GM21528 (cell line): Measurements from ENCODE around the gene CNTNAP5.

Source experiments
- ATAC-seq: cut with Tn5 transposase; IDR thresholded peaks from one replicate; pipeline ENCODE4 v1.9.1; 2021; ENCODE audit warnings: mild to moderate bottlenecking, moderate library complexity; ENCODE audit not compliant: unreplicated experiment, low FRiP score

Gene CNTNAP5

DNA sequence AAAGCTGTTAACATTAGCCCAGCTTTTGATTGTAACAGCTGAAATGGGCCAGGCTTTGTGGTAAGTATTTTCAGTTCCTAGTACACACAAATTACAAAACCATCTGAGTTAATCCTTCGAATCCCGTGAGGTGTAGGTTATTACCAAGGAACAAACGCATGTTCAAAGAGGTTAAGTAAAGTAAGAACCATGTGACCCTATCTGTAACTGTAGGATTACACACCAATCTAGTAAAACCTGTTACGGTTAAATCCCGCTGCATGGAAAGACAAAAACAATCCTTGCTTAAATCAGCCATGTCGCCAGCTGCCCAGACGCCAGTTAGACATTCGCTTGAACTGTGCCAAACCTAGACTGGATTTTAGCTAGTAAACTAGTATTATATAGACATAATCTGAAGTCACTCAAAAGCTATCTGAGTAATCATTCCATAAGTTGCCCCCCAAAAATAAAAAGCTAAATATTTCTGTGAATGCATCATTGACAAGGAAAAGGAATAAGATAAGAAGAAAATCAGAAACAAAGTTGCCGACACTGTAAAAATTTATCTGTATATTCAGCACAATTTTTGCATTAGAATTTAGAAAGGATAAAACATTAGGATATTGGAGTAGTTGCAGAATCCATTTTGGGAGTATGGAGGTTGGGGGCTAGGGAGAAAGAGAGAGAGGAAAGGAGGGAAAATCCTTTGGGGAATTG, 638.0 kb downstream of the CNTNAP5 start:
- ATAC-seq, result no peak

DNA sequence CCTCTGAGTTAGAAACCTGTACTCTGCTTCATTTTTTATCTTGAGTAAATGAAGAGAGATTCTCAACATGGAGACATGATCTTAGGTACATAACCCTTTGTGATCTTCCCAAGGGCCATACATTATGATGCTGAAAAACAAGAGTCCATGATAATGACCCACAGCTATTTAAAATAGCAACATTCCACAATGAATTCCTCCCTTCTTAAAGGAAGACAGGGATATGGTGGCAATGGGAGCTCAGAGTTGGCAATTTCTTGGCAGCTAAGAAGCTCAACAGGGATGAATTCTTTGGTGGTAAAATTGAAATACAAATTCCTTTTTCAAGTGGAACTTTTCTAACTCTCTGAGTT, 638.5 kb downstream of the CNTNAP5 start:
- no peak for ATAC-seq

DNA sequence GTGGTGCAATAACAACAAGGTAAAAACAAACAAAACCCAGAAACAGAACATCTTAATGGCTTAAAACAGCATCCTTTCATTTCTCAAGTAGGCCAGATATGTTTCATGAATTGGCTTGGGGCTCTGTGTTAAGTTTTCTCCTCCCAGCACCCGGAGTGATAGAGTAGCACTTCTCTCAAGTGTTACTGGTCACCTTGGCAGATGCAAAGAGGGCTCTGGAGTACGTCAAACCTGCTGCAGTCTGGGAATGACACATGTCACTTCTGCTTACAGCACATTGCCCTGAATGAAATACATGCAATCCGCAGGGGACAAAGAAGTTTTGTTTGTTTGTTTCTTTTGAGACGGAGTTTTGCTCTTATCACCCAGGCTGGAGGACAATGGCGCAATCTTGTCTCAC, 639.3 kb downstream of the CNTNAP5 start:
- no peak for ATAC-seq

DNA sequence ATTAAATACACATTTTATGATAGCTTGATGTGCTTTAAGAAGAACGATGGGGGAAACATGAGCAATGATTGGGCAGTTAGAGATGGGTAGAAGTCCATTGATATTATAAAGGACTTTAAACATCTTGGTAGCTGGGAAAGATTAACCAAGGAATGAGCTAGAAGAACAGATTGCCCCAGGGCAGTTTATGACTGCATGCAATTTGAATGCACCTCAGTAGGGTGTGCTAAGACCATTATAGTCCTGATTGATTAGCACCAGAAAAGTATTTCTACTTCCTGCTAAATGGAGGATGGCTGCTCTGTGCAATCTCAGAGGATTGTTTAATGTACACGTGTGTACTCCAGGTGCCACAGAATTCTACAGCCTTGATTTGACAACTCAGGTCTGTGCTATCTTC, 641.9 kb downstream of the CNTNAP5 start:
- no peak for ATAC-seq

DNA sequence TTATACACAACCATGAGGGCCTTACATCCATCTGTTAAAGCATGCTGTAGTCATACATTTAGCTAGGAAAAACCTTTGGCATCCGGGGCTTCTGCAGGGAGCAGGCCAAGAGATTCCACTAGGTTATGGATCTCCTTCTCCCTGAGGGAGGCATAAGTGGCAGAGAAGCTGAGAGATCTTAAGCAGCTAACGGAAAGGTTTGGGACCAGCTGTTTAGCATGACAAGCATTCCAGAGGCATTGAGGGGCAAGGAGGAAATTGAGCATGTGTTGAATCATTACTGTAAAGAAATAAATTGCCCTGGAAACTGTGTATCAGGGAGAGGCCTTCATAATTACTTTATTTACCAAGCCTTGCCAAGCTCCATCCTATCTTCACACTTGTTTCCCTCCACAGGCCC, 643.1 kb downstream of the CNTNAP5 start:
- no peak for ATAC-seq

DNA sequence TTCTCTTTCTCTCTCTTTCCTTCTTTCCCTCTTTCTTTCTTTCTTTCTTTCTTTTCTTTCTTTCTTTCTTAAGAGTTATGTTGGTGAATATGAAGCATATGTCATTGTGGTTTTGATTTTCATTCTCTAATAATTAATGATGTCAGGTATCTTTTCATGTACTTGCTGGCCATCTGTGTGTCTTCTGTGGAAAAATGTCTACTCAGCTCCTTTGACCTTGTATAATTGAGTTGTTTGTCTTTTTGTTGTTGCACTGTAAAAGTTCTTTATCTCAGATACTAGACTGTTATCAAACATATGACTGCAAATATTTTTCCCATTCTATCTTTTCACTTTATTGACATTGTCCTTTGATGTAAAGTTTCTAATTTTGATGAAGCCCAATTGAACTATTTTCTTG, 645.1 kb downstream of the CNTNAP5 start:
- ATAC-seq, result no peak

DNA sequence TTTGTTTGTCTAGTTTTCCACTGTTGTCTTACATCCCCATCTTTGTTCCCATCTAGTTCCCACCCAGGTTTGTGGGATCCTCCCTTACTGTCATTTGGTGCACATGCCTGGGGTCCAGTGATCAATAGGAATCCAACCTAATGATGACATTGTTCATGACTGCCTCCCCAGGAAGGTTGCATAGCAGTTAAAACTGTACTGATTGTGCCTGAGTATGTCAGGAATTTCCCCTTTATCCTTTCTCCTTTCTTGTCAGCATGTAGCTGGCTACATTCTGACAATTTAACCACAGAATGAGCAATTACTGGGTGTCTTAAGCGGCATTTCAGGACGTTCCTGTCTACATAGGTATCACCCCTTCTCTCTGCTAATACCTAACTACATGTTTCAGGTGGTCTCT, 653.0 kb downstream of the CNTNAP5 start:
- ATAC-seq, result no peak

DNA sequence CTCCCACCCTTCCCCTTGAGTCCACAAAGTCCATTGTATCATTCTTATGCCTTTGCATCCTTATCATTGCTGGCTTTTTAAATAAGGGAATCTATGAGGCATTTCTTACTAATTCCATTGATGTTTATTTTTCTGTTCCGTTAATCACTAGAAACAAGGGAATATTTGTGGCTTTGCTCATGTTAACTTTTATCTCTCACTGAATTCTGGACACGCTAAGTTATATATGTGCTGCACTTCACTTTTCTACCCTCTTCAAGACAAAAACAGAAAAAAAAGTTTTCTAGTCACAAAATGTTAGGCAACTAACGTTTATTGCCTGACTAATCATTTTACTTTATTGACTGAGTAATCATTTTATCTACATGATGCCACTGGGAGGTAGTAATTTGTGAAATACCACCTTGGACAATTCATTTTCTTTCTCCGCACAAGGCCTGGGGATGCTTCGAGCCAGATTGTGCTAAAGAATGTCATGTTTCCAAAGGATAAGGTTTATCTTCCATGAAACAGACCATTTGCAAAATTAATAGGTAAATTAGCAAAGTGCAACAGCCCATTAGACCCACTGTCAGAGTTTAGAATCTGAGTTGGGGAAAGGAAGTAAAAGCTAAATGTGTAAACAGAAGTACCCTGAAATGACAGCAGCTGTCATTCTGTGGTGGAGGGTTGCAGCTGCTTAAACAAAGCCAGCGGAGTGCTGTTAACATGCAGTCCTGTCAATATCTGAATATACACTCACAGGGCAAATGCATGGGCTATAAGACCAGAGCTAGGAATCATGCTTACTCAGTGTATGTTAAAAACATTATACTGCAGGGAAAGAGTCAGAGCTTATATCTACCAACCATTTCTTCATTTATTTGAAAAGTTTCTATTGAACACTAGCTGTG, 658.7 kb downstream of the CNTNAP5 start:
- no peak for ATAC-seq

DNA sequence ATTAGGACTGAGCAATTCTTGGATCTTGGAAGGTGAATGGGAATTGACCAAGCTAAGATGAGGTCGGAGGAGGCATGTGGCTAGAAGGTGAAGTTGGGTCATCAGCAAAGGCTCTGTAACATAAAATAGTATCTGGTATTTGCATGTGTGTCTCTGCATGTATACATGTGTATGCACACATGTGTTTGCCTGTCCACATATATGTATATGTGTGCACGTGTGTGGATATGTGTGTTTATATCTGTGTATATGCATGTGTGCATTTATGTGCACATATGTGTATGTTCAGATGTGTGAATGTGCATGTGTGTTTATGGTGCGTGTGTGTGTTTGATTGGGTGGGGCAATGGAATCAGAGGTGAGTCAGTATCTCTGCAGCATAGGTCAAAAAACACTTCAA, 664.3 kb downstream of the CNTNAP5 start:
- no peak for ATAC-seq

DNA sequence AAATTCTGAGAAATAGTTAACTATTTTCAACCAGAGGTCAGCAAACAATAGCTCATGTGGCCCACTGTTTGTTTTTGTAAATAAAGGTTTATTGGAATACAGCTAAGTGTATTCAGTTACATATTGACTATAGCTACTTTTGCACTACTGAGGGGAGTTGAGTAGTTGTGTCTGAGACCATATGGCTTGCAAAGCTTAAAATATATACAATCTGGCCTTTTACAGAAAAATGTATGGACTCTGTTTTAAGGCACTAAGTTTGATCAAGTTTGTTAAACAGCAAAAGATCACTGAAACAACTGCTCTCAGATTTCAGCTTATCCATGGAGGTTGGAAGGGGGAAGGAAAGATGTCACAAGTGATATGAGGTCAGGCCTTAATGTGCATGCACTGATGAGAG, 667.1 kb downstream of the CNTNAP5 start:
- no peak for ATAC-seq

DNA sequence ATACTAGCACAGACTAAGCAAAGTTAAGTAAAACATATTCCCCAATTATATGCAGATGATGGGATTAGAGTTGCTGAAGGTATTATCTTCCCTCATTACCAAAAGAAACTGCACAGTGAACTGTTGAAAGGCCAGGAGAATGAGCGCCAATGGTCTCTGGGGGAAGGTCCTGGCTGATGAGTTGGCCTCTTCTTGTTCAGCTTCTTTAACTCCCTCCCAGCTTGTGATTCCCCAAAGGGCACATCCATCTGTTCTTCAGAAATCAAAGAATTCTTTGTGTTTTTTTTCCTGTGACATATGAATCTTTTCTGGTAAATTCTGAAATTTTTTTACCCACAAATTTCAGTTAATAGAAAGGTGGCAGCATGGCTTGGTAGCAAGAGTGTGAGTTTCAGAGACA, 667.6 kb downstream of the CNTNAP5 start:
- no peak for ATAC-seq

DNA sequence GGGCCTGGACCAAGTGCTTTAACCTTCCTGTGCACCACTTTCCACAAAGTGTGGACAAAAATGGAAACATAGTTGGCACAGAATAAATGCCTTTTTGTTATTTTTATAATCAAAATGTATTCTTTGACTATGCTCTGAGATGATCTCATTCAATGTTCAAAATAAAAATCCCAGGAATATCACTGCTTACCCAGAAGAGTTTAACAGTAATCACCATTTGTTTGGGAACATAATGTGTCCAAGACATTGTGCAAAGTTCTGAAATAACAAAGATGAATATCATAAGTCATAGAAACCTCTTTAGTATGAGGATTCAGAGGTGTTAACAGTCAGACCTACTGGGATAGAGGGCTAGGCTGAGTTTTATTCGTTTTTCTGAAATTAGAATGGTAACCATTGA, 668.1 kb downstream of the CNTNAP5 start:
- no peak for ATAC-seq

DNA sequence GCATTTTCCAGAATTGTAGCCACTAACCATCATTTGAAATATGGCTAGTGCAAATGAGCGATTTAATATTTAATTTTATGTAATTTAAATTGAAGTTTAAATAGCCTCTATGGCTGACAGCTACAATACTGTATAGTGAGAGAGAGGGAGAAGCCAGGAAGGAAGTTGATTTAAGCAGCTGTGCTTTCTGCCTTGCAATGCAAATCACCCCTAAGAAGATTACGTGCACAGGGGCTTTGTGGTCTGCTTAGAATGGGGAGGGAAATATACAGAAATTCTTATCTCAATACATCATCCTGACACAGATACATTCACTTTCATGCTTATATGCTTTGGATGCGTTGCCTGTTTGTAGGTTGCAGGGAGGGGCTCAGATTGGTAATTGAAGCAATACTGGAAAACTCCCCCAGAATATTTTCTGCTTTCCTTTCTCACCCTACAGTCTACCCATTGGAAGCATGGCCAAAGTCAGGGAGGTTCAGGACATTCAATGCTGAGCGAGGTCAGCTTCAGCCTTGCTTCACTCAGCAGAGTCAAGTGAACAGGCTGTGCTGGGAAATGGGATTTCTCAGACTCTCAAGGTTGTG, 674.0 kb downstream of the CNTNAP5 start:
- no peak for ATAC-seq

DNA sequence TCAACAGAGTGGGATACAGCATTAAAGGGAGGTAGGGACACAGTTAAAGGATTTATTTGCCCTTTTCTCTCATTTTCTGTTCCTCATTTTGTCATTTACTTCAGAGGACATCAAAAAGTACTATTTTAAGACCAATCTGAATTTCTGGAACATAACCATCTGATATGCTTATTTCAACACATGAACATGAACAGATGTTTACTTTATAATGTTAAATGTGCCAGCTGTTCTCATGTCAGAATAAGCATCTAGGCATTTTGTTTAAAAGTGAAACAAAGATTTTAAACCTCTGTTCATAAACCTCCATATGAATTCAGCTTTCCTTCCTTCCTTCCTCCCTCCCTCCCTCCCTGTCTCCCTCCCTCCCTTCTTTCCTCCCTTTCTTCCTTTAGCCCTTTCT, 677.7 kb downstream of the CNTNAP5 start:
- ATAC-seq, result no peak

DNA sequence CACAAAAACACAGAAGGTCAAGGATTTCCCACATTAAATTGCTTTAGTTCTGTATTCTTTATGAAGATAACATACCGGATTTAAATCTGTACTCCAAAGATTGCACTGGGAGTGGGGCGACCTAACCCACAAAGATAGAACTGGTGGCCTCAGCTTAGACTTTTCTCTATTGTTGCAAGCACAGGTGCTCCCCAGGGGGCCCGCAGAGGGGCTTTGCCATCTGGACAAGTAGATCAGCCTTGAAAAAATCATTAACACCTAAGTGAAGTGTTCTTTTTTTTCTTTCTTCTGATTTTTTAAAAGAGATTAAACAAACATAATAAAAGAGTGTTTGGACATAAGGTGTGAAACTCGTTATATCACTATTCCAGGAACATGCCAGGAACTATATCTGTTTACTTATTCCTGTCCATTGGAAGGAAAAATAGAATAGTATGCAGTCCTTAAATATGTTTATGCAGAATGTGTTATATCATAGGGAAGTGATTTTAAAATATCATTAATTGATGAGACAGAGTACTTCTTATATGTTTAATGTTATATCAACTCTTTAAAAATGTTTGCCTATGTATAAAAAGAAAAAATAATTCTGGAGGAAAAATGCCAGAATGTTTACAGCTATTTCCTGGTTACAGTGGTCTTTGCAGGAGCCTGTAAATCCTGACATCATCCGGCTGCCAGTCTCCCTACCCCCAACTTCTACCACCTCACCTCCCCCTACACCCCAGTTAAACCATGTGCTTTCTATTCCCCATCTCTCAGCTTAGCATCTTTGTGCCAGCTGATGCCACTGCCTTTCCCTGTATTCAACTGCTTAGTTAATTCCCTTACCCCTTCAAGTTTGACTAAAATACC, 679.2 kb downstream of the CNTNAP5 start:
- ATAC-seq, result no peak

DNA sequence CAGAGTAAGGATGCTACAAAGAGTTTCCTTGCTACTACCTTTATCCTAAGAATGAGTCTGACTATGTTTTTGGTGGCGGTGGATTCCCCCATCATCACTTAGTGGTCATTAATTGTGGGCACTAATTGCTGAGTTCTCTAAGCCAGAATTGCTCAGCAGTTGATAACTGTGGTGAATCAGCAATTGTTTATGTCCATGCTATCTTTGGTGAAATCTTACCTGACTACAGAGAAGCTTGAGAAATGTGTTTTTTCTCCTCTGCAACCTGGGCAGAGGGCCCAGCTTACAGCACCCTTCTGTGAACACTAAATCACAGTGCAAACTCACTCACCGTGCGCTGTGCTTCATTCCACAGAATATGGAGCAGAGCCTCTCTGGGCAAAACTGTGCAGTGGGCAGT, 683.6 kb downstream of the CNTNAP5 start:
- ATAC-seq, result no peak

DNA sequence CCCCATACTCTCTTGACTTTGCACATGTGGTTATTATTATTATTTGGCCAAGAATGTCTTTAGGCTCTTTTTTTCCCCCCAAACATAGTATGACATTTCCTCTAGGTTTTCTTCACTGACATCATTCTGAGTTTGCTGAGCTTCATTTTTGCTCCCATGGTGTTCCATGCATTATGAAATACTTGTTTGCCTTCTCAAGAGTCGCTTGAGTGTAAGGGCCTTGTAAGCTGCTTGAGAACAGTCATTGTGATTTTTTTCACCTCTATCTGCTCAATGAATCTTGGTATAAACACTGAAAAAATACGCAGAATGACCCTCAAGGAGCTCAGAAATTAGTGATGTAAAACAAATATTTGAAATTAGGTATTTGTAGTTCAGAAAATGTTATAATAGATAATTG, 688.9 kb downstream of the CNTNAP5 start:
- no peak for ATAC-seq

DNA sequence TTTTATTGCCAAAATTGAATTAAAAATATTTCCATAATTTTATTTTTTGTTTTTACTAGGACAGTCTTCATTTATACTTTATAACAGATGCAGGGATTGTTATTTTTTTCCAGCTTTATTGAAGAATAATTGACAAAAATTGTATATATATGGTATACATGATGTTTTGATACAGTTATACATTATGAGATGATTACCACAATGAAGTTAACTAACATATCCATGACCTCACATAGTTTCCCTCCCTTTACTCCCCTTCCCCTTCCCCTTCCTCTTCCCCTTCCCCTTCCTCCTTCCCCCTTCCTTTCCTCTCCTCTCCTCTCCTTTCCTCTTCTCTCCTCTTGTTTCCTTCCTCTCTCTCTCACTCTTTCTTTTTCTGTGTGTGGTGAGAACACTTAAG, 700.1 kb downstream of the CNTNAP5 start:
- ATAC-seq, result no peak

DNA sequence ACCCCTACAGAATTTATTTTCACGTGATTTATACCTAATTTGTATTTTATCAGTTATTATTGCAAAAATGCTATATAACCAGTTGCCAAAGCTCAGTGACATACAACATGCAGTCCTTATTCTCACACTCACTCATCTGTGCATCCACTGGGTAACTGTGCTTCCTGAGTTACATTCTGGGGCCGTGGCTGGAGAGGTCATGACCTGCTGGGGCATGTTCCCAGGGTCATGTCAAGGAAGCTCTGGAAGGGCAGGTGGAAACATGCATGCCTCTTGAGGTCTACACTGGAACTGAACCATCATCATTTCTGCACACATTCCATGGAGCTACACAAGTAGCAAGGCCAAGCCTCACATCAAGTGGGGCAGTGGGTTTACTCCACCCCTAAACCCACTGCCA, 715.5 kb downstream of the CNTNAP5 start:
- ATAC-seq, result no peak

DNA sequence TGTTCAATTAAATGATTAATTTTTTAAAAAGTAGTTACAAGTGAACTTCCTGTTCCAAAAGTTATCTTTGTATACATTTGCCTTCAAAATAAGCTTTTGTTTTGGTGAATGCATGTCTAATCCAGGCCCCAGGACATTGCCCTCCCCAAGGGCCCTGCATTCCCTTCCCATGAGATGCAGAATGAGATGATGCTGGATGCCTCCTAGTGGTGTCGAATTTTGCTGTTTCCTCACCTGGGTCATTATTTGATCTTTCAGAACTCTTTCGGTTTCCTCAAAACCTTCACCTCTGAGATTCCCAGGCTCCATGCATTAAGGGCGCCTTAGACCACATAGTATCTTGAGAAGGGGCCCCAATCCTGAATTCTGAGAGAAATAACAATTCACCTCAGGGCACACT, 728.8 kb downstream of the CNTNAP5 start:
- no peak for ATAC-seq

DNA sequence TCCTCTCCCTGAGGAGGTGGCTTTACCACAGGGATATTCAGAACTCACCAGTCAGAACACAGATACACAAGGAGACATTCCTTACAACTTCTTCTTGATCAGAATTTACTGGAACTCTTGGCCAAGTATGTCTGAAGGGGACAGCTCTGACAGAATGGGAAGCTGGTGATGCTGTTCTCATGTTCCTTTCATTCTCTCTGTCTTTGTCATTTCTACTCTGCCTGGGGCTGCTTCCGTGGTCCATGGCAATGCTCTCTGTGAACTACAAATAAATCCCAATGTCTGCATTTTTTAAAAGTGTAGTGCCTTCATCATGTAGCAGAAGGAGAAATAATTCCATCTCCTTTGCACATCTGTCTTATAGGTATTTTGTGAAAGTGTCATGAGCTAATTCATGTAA, 730.3 kb downstream of the CNTNAP5 start:
- no peak for ATAC-seq
